ENCODE results near the gene AK5. TPM values are rescaled to one million over a fixed set of nuclear protein-coding genes. Genes with fewer than 3 reads are reported as not detected.
"Not testable (repeated sequence)": the region's sequence is repeated elsewhere in the genome, so short reads cannot be mapped to it uniquely, and the experiment has no call there.

The AK5 gene
- total and polyA plus RNA-seq, 11 donors: 0.14 to 0.91 (median 0.40) TPM; not detected in 2

DNA sequence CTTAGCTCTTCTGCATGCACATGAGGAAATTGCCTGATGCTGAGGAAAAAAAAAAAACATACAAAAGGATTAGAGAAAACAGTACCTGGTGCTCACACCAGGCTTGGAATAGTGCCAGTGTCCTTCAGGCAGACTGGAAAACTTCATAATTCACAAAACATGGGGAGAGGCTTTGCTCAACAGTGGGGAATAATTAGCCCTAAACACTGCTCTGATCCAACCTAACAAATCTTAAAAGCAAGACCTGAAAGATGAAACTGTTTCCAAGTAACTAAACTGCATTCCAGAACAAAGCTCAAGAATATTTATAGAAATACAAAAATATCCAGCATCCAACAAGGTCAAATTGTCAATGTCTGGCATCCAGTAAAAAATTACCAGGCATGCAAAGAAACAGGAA, 124.8 kb downstream of the AK5 start:
- no peak for TF ChIP-seq POLR2A (IDR thresholded peaks at IDR 0.05)
- no peak for TF ChIP-seq CTCF (IDR thresholded peaks at IDR 0.05)
- ATAC-seq (no peak), DNase-seq (no peak)
- H3K4me1 ChIP-seq: no peaks in the 10 kb centered on the region
- peaks cover 0 to 3% (median 0%) of the 10 kb centered on the region in 12 donors for H3K9me3 ChIP-seq
- intact Hi-C loops (cut with DNase I): no loop called here
- H3K36me3 ChIP-seq: no peaks in the 10 kb centered on the region
- H3K27ac ChIP-seq: no peak overlapping the region
- no peak overlapping the region for H3K4me3 ChIP-seq
- H3K27me3 ChIP-seq: peaks cover 0 to 3% (median 0%) of the 10 kb centered on the region in 9 donors

DNA sequence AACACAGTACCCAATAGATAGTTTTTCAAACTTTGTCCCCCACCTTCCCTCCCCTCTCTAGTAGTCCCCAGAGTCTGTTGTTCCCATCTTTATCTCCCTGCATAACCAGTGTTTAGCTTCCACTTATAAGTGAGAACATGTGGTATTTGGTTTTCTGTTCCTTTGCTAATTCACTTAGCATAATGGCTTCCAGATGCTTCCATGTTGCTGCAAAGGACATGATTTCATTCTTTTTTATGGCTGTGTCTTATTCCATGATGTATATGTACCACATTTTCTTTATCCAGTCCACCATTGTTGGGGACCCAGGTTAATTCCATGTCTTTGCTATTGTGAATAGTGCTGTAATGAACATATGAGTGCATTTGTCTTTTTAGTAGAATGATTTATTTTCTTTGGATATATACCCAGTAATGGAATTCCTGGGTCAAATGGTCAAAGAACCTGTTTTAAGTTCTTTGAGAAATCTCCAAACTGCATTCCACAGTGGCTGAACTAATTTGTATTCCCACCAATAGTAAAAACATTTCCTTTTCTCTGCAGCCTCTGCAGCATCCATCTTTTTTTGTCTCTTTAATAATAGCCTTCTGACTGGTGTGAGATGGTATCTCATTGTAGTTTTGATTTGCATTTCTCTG, 126.0 kb downstream of the AK5 start:
- Histone ChIP-seq H3K4me1 (peaks cover 0 to 7% (median 0%) of the 10 kb centered on the region in 12 donors), H3K27ac (no peak overlapping the region), H3K9me3 (peaks cover 0 to 3% (median 0%) of the 10 kb centered on the region in 12 donors), H3K4me3 (no peak overlapping the region), H3K27me3 (peaks cover 0 to 13% (median 0%) of the 10 kb centered on the region in 9 donors), H3K36me3 (no peaks in the 10 kb centered on the region)
- intact Hi-C loops (cut with DNase I): no loop called here
- DNase-seq (no peak), ATAC-seq (no peak)
- TF ChIP-seq CTCF (IDR thresholded peaks at IDR 0.05) (no peak), POLR2A (IDR thresholded peaks at IDR 0.05) (no peak)

GRCh38 chr1:77408933-77409332, 127.1 kb downstream of the AK5 start:
- DNase-seq; H3K36me3 ChIP-seq; H3K27ac ChIP-seq; ATAC-seq; H3K9me3 ChIP-seq; H3K4me3 ChIP-seq; intact Hi-C loops (cut with DNase I): not testable (repeated sequence)
- 76 to 91% (median 79%) methylated on average over 4 of the region's 4 CpGs for WGBS, 4 donors
- Histone ChIP-seq H3K27me3 (peaks cover 0 to 14% (median 0%) of the 10 kb centered on the region in 9 donors), H3K4me1 (peaks cover 0 to 12% (median 0%) of the 10 kb centered on the region in 12 donors)

GRCh38 chr1:77412069-77412819, 130.4 kb downstream of the AK5 start:
- Histone ChIP-seq H3K27ac (no peak overlapping the region), H3K36me3 (no peaks in the 10 kb centered on the region), H3K9me3 (peaks cover 0 to 3% (median 0%) of the 10 kb centered on the region in 12 donors), H3K4me1 (peaks cover 0 to 25% (median 0%) of the 10 kb centered on the region in 12 donors), H3K27me3 (peaks cover 0 to 14% (median 0%) of the 10 kb centered on the region in 9 donors), H3K4me3 (no peak overlapping the region)
- ATAC-seq (no peak), DNase-seq (no peak)
- intact Hi-C loops (cut with DNase I): no loop called here
- no peak for TF ChIP-seq POLR2A (IDR thresholded peaks at IDR 0.05)
- TF ChIP-seq CTCF (IDR thresholded peaks at IDR 0.05): no peak
- 78 to 83% (median 80%) methylated on average over 9 of the region's 9 CpGs for WGBS, 4 donors
